ENCODE data around the gene EZR. TPM values are rescaled to one million over a fixed set of nuclear protein-coding genes. Genes with fewer than 3 reads are reported as not detected.

The EZR gene
- total and polyA plus RNA-seq, 2 of the 8 experiments (the other 6 are each of a cell fraction or from before 2014, with no cell fraction given) = 122 to 286 TPM

- no peak overlapping the region for H3K9ac ChIP-seq (replicated peaks in 1 of 4; ENCODE audit: extremely low read depth in 1 of 4, low read depth in 3 of 4, low read length in 3 of 4)
- ChIA-PET CTCF (ENCODE audit: partially characterized antibody) (interaction anchor here (0.6 to 2.0 kb wide), 7 partner anchors 12 to 219 kb away, joined by 3 to 8 read pairs (median 4); no protein-coding TSS in a partner anchor), POLR2A (ENCODE audit: partially characterized antibody) (interaction anchor here (0.8 to 3.1 kb wide), 3 partner anchors 7 to 16 kb away, joined by 3 to 20 read pairs (median 4); no protein-coding TSS in a partner anchor)
- H2BK15ac ChIP-seq (ENCODE audit: low read length) = 0 out of 2 replicates have a peak overlapping the region, but pooled peaks have one; percentile 88
- no peak overlapping the region for H3K4me2 ChIP-seq (ENCODE audit: insufficient read depth in 1 of 2, low read depth in 2 of 2, low read length in 2 of 2)
- 92% methylated on average over 9 of the region's 9 CpGs; no CpG with 5 or more reads in 1 of the 2 experiments for WGBS, 2 experiments (ENCODE audit: extremely low coverage in 1 of 2, insufficient coverage in 1 of 2, insufficient read length in 1 of 2, insufficient replicate concordance in 2 of 2, low coverage in 1 of 2, low lambda C conversion rate in 2 of 2, missing lambda C conversion rate in 1 of 2)
- H3K9me3 ChIP-seq (ENCODE audit: insufficient read depth in 2 of 2, low read depth in 1 of 2, low read length in 1 of 2) = no peaks in the 10 kb centered on the region
- no peak overlapping the region for H3K14ac ChIP-seq (ENCODE audit: insufficient read length)
- no peak overlapping the region for H3K4ac ChIP-seq (replicated peaks; ENCODE audit: insufficient read length, low read depth, low read length)
- H2BK5ac ChIP-seq (ENCODE audit: low read depth, low read length) = no peak overlapping the region
- H4K91ac ChIP-seq (replicated peaks; ENCODE audit: insufficient read length, low read length) = no peak overlapping the region
- no peak overlapping the region for H2BK20ac ChIP-seq (ENCODE audit: low read length)
- H4K20me1 ChIP-seq (replicated peaks in 1 of 2; ENCODE audit: control insufficient read depth in 1 of 2, insufficient read depth in 2 of 2, low read length in 2 of 2) = no peaks in the 10 kb centered on the region
- H4K5ac ChIP-seq (ENCODE audit: insufficient read length, low read depth, low read length) = no peak overlapping the region
- no peak overlapping the region for H2BK12ac ChIP-seq (ENCODE audit: low read depth, low read length)
- H3K4me1 ChIP-seq (replicated peaks in 1 of 4; ENCODE audit: control insufficient read depth in 3 of 4, insufficient read depth in 4 of 4, low read length in 3 of 4) = peaks cover 0 to 24% (median 9%) of the 10 kb centered on the region in 4 experiments; a peak in 6 of 7 replicates
- H3K56ac ChIP-seq (replicated peaks; ENCODE audit: insufficient read length, low read depth, low read length) = no peak overlapping the region
- no peak overlapping the region for H2BK120ac ChIP-seq (replicated peaks; ENCODE audit: low read depth, low read length)
- DNase-seq (ENCODE audit: low read depth in 1 of 2, low spot score in 2 of 2) (no peak), FAIRE-seq (no peak)
- no peak overlapping the region for H3K4me3 ChIP-seq (ENCODE audit: extremely low read depth in 1 of 4, insufficient read depth in 2 of 4, low read depth in 3 of 4, low read length in 4 of 4)
- no peak overlapping the region for H3K27ac ChIP-seq (ENCODE audit: low read depth, low read length)
- H3K27me3 ChIP-seq (replicated peaks in 1 of 4; ENCODE audit: control insufficient read depth in 3 of 4, extremely low read depth in 1 of 4, insufficient read depth in 3 of 4, low read length in 3 of 4) = no peaks in the 10 kb centered on the region; a peak in 2 of 7 replicates
- no peak overlapping the region for H2AK5ac ChIP-seq (ENCODE audit: low read depth, low read length)
- no peak overlapping the region for H4K8ac ChIP-seq (ENCODE audit: extremely low read depth, insufficient read depth, low read length)
- no peaks in the 10 kb centered on the region for H3K23me2 ChIP-seq (ENCODE audit: low read depth, low read length)
- H3K79me2 ChIP-seq (ENCODE audit: control insufficient read depth in 1 of 2, insufficient read depth in 2 of 2, low read length in 2 of 2) = no peaks in the 10 kb centered on the region
- H3K18ac ChIP-seq (ENCODE audit: extremely low read depth, low read length) = no peak overlapping the region
- no peaks in the 10 kb centered on the region for H3K79me1 ChIP-seq (ENCODE audit: low read depth, low read length)
- no peaks in the 10 kb centered on the region for H3K36me3 ChIP-seq (ENCODE audit: control insufficient read depth in 2 of 4, insufficient read depth in 4 of 4, low read length in 3 of 4)
- H2AFZ ChIP-seq (ENCODE audit: low read length) = no peak overlapping the region
- H3K23ac ChIP-seq (ENCODE audit: insufficient read length) = no peak overlapping the region
- TF ChIP-seq POLR2A (IDR thresholded peaks at IDR 0.05; ENCODE audit: control extremely low read depth in 1 of 2, low read depth in 2 of 2, low read length in 2 of 2) (no peak), CTCF (IDR thresholded peaks at IDR 0.05; ENCODE audit: control extremely low read depth in 1 of 3, insufficient read depth in 1 of 3, low read depth in 1 of 3, low read length in 3 of 3) (no peak), SIN3A (conservative IDR thresholded peaks at IDR 0.05 in 1 of 2, IDR thresholded peaks at IDR 0.05 in 1 of 2; ENCODE audit: low read depth in 1 of 2, low read length in 2 of 2) (no peak), HDAC6 (IDR thresholded peaks at IDR 0.05; ENCODE audit: low read depth, low read length) (no peak), CHD2 (IDR thresholded peaks at IDR 0.05; ENCODE audit: low read length) (no peak), RFX5 (IDR thresholded peaks at IDR 0.05; ENCODE audit: borderline replicate concordance, low read depth, low read length) (no peak), PHF8 (conservative IDR thresholded peaks at IDR 0.05; ENCODE audit: low read depth, low read length) (no peak), USF2 (IDR thresholded peaks at IDR 0.05; ENCODE audit: low read length) (no peak), TAF1 (IDR thresholded peaks at IDR 0.05; ENCODE audit: low read depth, low read length) (no peak), TCF12 (IDR thresholded peaks at IDR 0.05; ENCODE audit: low read depth, low read length) (no peak)
Measured at GRCh38 chr6:158756126-158756525, 63.0 kb downstream of the EZR start.
